A549 (cell line): ENCODE results near the gene FREM1.
A peak's percentile ranks its signal among the peaks of the same experiment; 100 is the strongest.

Experiments
- CHD2 ChIP-seq: fragments of 150-350 bp; IDR thresholded peaks from 2 replicates; pipeline ENCODE4 v1.6.1; 2014; ENCODE audit warnings: low read length; ENCODE audit not compliant: partially characterized antibody
- ELK1 ChIP-seq: fragments of 150-350 bp; IDR thresholded peaks from 2 replicates; pipeline ENCODE4 v1.6.1; 2014; ENCODE audit warnings: low read depth, mild to moderate bottlenecking, low read length
- EP300 ChIP-seq, 2 experiments: fragments of >200 bp; sonication (Bioruptor Twin); formaldehyde crosslinking; IDR thresholded peaks; 2 replicates in 1 of 2; 3 replicates in 1 of 2; pipeline ENCODE4 v1.6.1; 2016 to 2017
- FOSL2 ChIP-seq, 2 experiments: fragments of 450-650 bp in 1 of 2; fragments of >200 bp in 1 of 2; sonication (Bioruptor Twin) in 1 of 2; formaldehyde crosslinking; IDR thresholded peaks; 2 replicates each; pipeline versions ENCODE4 v1.5.0 to v1.6.1; 2016 to 2020; ENCODE audit warnings: mild to moderate bottlenecking in 1 of 2, moderate library complexity in 1 of 2
- MAFK ChIP-seq: fragments of 450-650 bp; IDR thresholded peaks from 2 replicates; pipeline ENCODE4 v1.6.1; 2014; ENCODE audit not compliant: partially characterized antibody
- POLR2AphosphoS2 ChIP-seq: conservative IDR thresholded peaks from 2 replicates; pipeline ENCODE4 v1.6.1; 2012; ENCODE audit warnings: low read length, improper control_type of control experiment, inconsistent platforms
- REST ChIP-seq: fragments of 200-600 bp; sonication (generic); IDR thresholded peaks from 2 replicates; pipeline ENCODE4 v1.6.1; 2016; ENCODE audit warnings: antibody characterized with exemption, mild to moderate bottlenecking, moderate library complexity
- SMC3 ChIP-seq: fragments of >200 bp; sonication (Bioruptor Twin); formaldehyde crosslinking; IDR thresholded peaks from 3 replicates; pipeline ENCODE4 v1.6.1; 2018; ENCODE audit warnings: inconsistent platforms
- TF ChIP-seq, protein P1 (sequence below): fragments of >200 bp; sonication (Bioruptor Twin); formaldehyde crosslinking; IDR thresholded peaks from 3 replicates; pipeline ENCODE4 v1.5.1; 2016

GRCh38 chr9:14768405-14769229, 141.6 kb downstream of the FREM1 start:
- TF ChIP-seq, protein P1, sequence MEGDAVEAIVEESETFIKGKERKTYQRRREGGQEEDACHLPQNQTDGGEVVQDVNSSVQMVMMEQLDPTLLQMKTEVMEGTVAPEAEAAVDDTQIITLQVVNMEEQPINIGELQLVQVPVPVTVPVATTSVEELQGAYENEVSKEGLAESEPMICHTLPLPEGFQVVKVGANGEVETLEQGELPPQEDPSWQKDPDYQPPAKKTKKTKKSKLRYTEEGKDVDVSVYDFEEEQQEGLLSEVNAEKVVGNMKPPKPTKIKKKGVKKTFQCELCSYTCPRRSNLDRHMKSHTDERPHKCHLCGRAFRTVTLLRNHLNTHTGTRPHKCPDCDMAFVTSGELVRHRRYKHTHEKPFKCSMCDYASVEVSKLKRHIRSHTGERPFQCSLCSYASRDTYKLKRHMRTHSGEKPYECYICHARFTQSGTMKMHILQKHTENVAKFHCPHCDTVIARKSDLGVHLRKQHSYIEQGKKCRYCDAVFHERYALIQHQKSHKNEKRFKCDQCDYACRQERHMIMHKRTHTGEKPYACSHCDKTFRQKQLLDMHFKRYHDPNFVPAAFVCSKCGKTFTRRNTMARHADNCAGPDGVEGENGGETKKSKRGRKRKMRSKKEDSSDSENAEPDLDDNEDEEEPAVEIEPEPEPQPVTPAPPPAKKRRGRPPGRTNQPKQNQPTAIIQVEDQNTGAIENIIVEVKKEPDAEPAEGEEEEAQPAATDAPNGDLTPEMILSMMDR, result peak; percentile 78
- TF ChIP-seq EP300 (IDR thresholded peaks at IDR 0.05) (no peak), MAFK (no peak), CHD2 (no peak), ELK1 (no peak), FOSL2 (IDR thresholded peaks at IDR 0.05) (no peak), FOSL2 (CRISPR knock-in tag; IDR thresholded peaks at IDR 0.05) (no peak), POLR2AphosphoS2 (no peak), REST (no peak), SMC3 (peak; percentile 74)
